HG02852 (cell line): Measurements from ENCODE around the gene R3HDML.

Experiments used
- ATAC-seq: cut with Tn5 transposase; IDR thresholded peaks from one replicate; pipeline ENCODE4 v1.9.1; 2021; ENCODE audit warnings: mild to moderate bottlenecking, moderate library complexity; ENCODE audit not compliant: unreplicated experiment

The R3HDML gene

GRCh38 chr20:44398335-44398734 is 61.5 kb downstream of the R3HDML start:
- no peak for ATAC-seq

- ATAC-seq = no peak
Measured at GRCh38 chr20:44399446-44399845, 62.6 kb downstream of the R3HDML start.

GRCh38 chr20:44400671-44400969 is 63.8 kb downstream of the R3HDML start:
- ATAC-seq = no peak
